Ovary (tissue), 3 donors: ENCODE data around the gene ERICH4.

Experiments used
- CTCF ChIP-seq, 3 donors: fragments of 450-650 bp in 2 of 3; fragments of 200-600 bp in 1 of 3; IDR thresholded peaks; one replicate each; pipeline versions ENCODE4 v1.5.1 to v1.8.0; 2016 to 2022; ENCODE audit warnings: antibody characterized with exemption in 3 of 3, mild to moderate bottlenecking in 1 of 3
- EP300 ChIP-seq: sonication (generic); formaldehyde crosslinking; IDR thresholded peaks from one replicate; pipeline ENCODE4 v1.6.1; 2017; ENCODE audit warnings: antibody characterized with exemption
- POLR2A ChIP-seq: fragments of 450-650 bp; IDR thresholded peaks from one replicate; pipeline ENCODE4 v1.6.1; 2017; ENCODE audit warnings: antibody characterized with exemption, mild to moderate bottlenecking, moderate library complexity
- donor health status: DM: no; HTN: no; CAD: no.

GRCh38 chr19:41398598-41398997 is 44.4 kb upstream of the ERICH4 start:
- TF ChIP-seq CTCF (IDR thresholded peaks at IDR 0.05) = no peak
- TF ChIP-seq EP300 = no peak
- no peak for TF ChIP-seq POLR2A
